ENCODE results near the gene HDHD5. TPM values are rescaled to one million over a fixed set of nuclear protein-coding genes. Genes with fewer than 3 reads are reported as not detected.

Gene HDHD5
- total RNA-seq, 1 donor from 2014 or later: 27.6 TPM

DNA sequence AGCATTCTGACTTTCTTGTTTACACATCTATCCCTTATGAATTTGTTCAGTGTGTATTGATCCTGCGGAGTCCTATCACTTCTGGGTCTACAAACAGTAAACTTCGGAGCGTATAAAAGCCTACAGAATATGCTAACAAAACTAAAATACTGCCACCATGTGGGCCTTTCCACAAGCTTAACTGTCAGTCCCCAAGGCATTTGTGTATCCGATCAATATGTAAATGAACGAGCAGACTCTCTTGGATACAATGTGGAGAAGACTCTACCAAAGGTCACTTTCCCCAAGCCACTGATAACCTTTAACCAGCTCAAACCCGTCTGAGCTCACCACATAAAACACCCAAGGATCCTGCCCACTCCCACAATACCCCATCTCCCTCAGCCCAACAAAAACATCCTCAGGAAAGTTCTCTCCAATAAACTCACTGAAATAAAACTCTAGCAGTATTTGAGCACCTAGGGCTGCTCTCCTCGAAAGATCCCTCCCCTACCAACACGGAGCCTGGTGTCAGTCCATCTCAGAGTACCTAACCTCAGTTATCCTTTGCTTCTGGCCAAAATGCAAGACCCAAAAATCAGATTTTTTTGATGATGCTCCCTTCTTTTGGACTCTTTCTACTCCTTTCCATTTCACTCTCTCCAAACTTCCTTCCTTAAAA, 42.3 kb upstream of the HDHD5 start:
- TF ChIP-seq CTCF (IDR thresholded peaks at IDR 0.05; ENCODE audit: insufficient read depth, low read depth, low read length) (no peak), EZH2 (IDR thresholded peaks at IDR 0.05; ENCODE audit: insufficient read depth, low read length) (no peak)

GRCh38 chr22:17199003-17199731, 40.1 kb upstream of the HDHD5 start:
- peak; percentile 61 for DNase-seq (ENCODE audit: low read depth)
- Histone ChIP-seq H3K9ac (ENCODE audit: low read length) (peak overlapping the region; percentile 69), H3K4me2 (ENCODE audit: low read length) (peak overlapping the region; percentile 87), H3K27me3 (ENCODE audit: insufficient read depth, low read length) (peaks cover 5% of the 10 kb centered on the region), H4K20me1 (ENCODE audit: insufficient read depth, low read length) (no peaks in the 10 kb centered on the region), H3K79me2 (ENCODE audit: insufficient read depth, low read length) (no peaks in the 10 kb centered on the region), H3K27ac (ENCODE audit: low read depth, low read length) (peak overlapping the region; percentile 28), H3K4me3 (ENCODE audit: insufficient read depth, low read depth, low read length) (peak overlapping the region; percentile 46), H3K4me1 (ENCODE audit: insufficient read depth, low read length) (no peaks in the 10 kb centered on the region), H3K36me3 (ENCODE audit: insufficient read depth, low read length) (no peaks in the 10 kb centered on the region), H3K9me3 (ENCODE audit: insufficient read depth, low read depth, low read length) (no peaks in the 10 kb centered on the region), H2AFZ (ENCODE audit: low read depth, low read length) (peak overlapping the region; percentile 74)
- FAIRE-seq: no peak
- Mint-ChIP-seq H3K9me3 (ENCODE audit: unreplicated experiment) (no peaks in the 10 kb centered on the region), H3K36me3 (ENCODE audit: low read depth, unreplicated experiment) (no peaks in the 10 kb centered on the region), H3K4me3 (ENCODE audit: unreplicated experiment) (peak overlapping the region; percentile 58), H3K27me3 (ENCODE audit: low read depth, unreplicated experiment) (peaks cover 18% of the 10 kb centered on the region), H3K27ac (ENCODE audit: unreplicated experiment) (peak overlapping the region; percentile 87), H3K4me1 (ENCODE audit: low read depth, unreplicated experiment) (no peaks in the 10 kb centered on the region)
- no peak for TF ChIP-seq EZH2 (IDR thresholded peaks at IDR 0.05; ENCODE audit: insufficient read depth, low read length)
- TF ChIP-seq CTCF (IDR thresholded peaks at IDR 0.05; ENCODE audit: insufficient read depth, low read depth, low read length): no peak

More for the DNA sequence above, 42.3 kb upstream of the HDHD5 start:
- FAIRE-seq (no peak), DNase-seq (ENCODE audit: low read depth) (no peak)
- peaks cover 18% of the 10 kb centered on the region for H3K27me3 Mint-ChIP-seq (ENCODE audit: low read depth, unreplicated experiment)
- Histone ChIP-seq H3K27me3 (ENCODE audit: insufficient read depth, low read length) (peaks cover 5% of the 10 kb centered on the region), H3K4me1 (ENCODE audit: insufficient read depth, low read length) (no peaks in the 10 kb centered on the region), H3K79me2 (ENCODE audit: insufficient read depth, low read length) (no peaks in the 10 kb centered on the region), H3K4me2 (ENCODE audit: low read length) (no peak overlapping the region), H3K9ac (ENCODE audit: low read length) (no peak overlapping the region), H3K36me3 (ENCODE audit: insufficient read depth, low read length) (no peaks in the 10 kb centered on the region), H3K9me3 (ENCODE audit: insufficient read depth, low read depth, low read length) (no peaks in the 10 kb centered on the region), H3K4me3 (ENCODE audit: insufficient read depth, low read depth, low read length) (no peak overlapping the region), H4K20me1 (ENCODE audit: insufficient read depth, low read length) (no peaks in the 10 kb centered on the region), H3K27ac (ENCODE audit: low read depth, low read length) (no peak overlapping the region), H2AFZ (ENCODE audit: low read depth, low read length) (no peak overlapping the region)
- no peaks in the 10 kb centered on the region for H3K36me3 Mint-ChIP-seq (ENCODE audit: low read depth, unreplicated experiment)
- no peak overlapping the region for H3K27ac Mint-ChIP-seq (ENCODE audit: unreplicated experiment)
- no peak overlapping the region for H3K4me3 Mint-ChIP-seq (ENCODE audit: unreplicated experiment)
- no peaks in the 10 kb centered on the region for H3K4me1 Mint-ChIP-seq (ENCODE audit: low read depth, unreplicated experiment)
- H3K9me3 Mint-ChIP-seq (ENCODE audit: unreplicated experiment): no peaks in the 10 kb centered on the region
